ENCODE results near the gene CRMP1. TPM values are rescaled to one million over a fixed set of nuclear protein-coding genes. Genes with fewer than 3 reads are reported as not detected.

CRMP1 gene
- total RNA-seq, 6 donors from 2014 or later: 0.89 to 5.7 (median 2.0) TPM

- ATAC-seq (ENCODE audit: low FRiP score in 2 of 2): no peak
- DNase-seq: no peak
- Histone ChIP-seq H3K4me3 (no peak overlapping the region), H3K4me1 (no peaks in the 10 kb centered on the region), H3K27me3 (no peaks in the 10 kb centered on the region), H3K36me3 (no peaks in the 10 kb centered on the region), H3K9me3 (no peaks in the 10 kb centered on the region), H3K27ac (no peak overlapping the region)
- WGBS, 2 donors: 82 to 85% methylated on average over 9 of the region's 9 CpGs
- TF ChIP-seq POLR2A (IDR thresholded peaks at IDR 0.05): no peak
- no peak for TF ChIP-seq POLR2AphosphoS5 (IDR thresholded peaks at IDR 0.05)
- TF ChIP-seq CTCF (IDR thresholded peaks at IDR 0.05): no peak
- TF ChIP-seq EP300 (IDR thresholded peaks at IDR 0.05): no peak
Observed at GRCh38 chr4:5877392-5877791, 15.5 kb downstream of the CRMP1 start.

DNA sequence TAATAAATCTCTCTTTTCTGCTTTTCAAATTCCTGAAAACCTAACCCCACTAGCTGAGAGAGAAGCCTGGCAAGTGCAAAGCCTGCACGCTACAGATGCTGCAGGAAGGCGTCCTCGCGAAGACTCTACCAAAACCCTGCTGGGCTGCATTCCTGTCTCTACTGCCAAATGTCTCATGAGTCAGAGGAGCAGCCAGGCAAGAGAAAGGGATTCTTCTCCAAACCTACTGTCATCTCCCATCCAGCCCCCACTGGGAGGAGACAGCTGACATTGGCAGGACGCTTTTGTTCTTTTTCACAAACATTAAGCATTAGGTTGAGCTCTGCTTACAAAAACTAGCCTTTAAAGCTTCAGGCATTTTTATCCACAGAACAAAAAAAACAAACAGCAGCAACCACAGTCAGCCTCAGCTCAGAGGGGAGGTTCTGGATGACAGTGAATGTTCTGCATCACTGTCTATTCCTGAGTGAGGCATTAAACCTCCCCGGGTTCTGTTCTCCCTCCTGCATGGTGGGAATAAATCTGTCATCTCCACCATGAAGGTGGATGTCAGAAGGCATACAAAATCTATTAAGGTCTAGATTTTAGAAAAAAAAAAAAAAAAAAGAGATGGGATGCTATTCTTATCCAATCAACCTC lies 18.0 kb downstream of the CRMP1 start:
- DNase-seq (no peak), ATAC-seq (ENCODE audit: low FRiP score in 2 of 2) (peak in 1 of 2 donors; percentile 90)
- TF ChIP-seq EP300 (IDR thresholded peaks at IDR 0.05): no peak
- no peak for TF ChIP-seq POLR2A (IDR thresholded peaks at IDR 0.05)
- TF ChIP-seq POLR2AphosphoS5 (IDR thresholded peaks at IDR 0.05): no peak
- no peak for TF ChIP-seq CTCF (IDR thresholded peaks at IDR 0.05)
- Histone ChIP-seq H3K36me3 (no peaks in the 10 kb centered on the region), H3K27ac (no peak overlapping the region), H3K9me3 (no peaks in the 10 kb centered on the region), H3K27me3 (no peaks in the 10 kb centered on the region), H3K4me1 (peaks cover 0 to 7% (median 3%) of the 10 kb centered on the region in 4 donors), H3K4me3 (no peak overlapping the region)
- WGBS, 2 donors: 51 to 57% methylated on average over 6 of the region's 6 CpGs

DNA sequence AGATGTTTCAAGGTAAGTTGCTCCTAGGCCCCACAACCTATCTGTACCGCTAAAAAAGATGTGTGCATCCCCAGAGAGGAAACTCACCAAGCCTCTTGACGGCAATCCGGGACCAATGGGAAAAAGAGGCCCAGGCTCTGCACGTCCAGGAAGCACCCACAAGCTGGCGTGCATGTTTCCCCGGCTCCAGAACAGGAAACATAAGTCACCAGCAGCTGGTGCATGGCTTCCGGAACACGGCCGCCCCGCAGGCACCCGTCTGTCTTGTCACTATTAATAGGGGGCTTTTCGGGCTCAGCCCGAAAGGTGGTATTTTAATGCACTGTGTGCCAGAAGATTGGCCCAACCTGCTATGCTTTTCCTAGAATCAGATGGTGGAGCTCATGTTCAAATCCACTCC lies 22.2 kb downstream of the CRMP1 start:
- no peak overlapping the region for H3K4me3 ChIP-seq
- H3K27me3 ChIP-seq: no peaks in the 10 kb centered on the region
- TF ChIP-seq POLR2AphosphoS5 (IDR thresholded peaks at IDR 0.05): no peak
- no peak for TF ChIP-seq CTCF (IDR thresholded peaks at IDR 0.05)
- no peak for TF ChIP-seq EP300 (IDR thresholded peaks at IDR 0.05)
- TF ChIP-seq POLR2A (IDR thresholded peaks at IDR 0.05): no peak
- H3K27ac ChIP-seq: no peak overlapping the region
- DNase-seq: peak in 1 of 2 donors; percentile 38
- no peak for ATAC-seq (ENCODE audit: low FRiP score in 2 of 2)
- H3K9me3 ChIP-seq: no peaks in the 10 kb centered on the region
- 24 to 52% methylated on average over 7 to 13 of the region's 13 CpGs for WGBS, 2 donors
- H3K36me3 ChIP-seq: no peaks in the 10 kb centered on the region
- H3K4me1 ChIP-seq: peaks cover 0 to 13% (median 4%) of the 10 kb centered on the region in 4 donors

GRCh38 chr4:5869966-5870619 lies 22.8 kb downstream of the CRMP1 start:
- WGBS, 2 donors: 65 to 82% methylated on average over 14 of the region's 14 CpGs
- no peak for DNase-seq
- H3K4me1 ChIP-seq: peaks cover 0 to 14% (median 4%) of the 10 kb centered on the region in 4 donors
- H3K4me3 ChIP-seq: no peak overlapping the region
- no peak for ATAC-seq (ENCODE audit: low FRiP score in 2 of 2)
- no peaks in the 10 kb centered on the region for H3K27me3 ChIP-seq
- no peak overlapping the region for H3K27ac ChIP-seq
- H3K9me3 ChIP-seq: no peaks in the 10 kb centered on the region
- H3K36me3 ChIP-seq: no peaks in the 10 kb centered on the region
- TF ChIP-seq CTCF (IDR thresholded peaks at IDR 0.05) (no peak), EP300 (IDR thresholded peaks at IDR 0.05) (no peak), POLR2A (IDR thresholded peaks at IDR 0.05) (no peak), POLR2AphosphoS5 (IDR thresholded peaks at IDR 0.05) (no peak)

All from upper lobe of left lung (tissue), 6 donors.